ENCODE results near the gene ZNF440.
A peak's percentile ranks its signal among the peaks of the same experiment; 100 is the strongest.
"Not testable (repeated sequence)": the region's sequence is repeated elsewhere in the genome, so short reads cannot be mapped to it uniquely, and the experiment has no call there.

ZNF440 gene

GRCh38 chr19:11828957-11829876, 15.1 kb downstream of the ZNF440 start:
- not testable (repeated sequence) for DNase-seq

- no peak for DNase-seq
Measured at GRCh38 chr19:11832253-11832912, 18.3 kb downstream of the ZNF440 start.

DNA sequence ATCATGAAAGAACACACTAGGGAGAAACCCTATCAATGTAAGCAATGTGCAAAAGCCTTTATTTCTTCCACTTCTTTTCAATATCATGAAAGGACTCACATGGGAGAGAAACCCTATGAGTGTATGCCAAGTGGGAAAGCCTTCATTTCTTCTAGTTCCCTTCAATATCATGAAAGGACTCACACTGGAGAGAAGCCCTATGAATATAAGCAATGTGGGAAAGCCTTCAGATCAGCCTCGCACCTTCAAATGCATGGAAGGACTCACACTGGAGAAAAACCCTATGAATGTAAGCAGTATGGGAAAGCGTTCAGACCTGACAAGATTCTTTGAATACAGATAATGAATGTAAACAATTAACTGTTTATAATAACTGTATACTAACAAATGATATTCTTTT, 19.5 kb downstream of the ZNF440 start:
- DNase-seq, result no peak

DNA sequence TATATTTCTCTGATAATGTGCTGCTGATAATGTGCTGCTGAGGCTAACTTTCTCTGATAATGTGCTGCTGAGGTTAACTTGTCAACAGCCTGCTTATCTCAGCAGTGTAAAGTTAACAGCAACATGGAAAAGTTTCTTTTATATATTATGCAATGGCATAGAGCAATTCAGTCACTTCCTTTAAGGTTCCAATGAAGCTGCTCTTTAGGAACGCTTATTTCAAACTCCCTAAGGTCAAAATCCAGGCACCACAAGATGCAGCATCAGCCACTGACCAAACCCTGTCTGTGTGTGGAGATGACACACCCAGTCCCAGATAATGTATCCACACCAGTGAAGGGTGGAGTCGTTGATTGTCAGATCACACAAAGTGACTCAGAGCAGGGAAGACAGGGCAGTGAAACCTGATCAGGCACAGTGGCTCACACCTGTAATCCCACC, 21.6 kb downstream of the ZNF440 start:
- not testable (repeated sequence) for DNase-seq

GRCh38 chr19:11843722-11844121, 29.6 kb downstream of the ZNF440 start:
- no peak for DNase-seq

- not testable (repeated sequence) for DNase-seq
Measured at GRCh38 chr19:11847615-11848014, 33.5 kb downstream of the ZNF440 start.

- no peak for DNase-seq
Measured at GRCh38 chr19:11848200-11848593, 34.1 kb downstream of the ZNF440 start.

- DNase-seq, result peak; percentile 89
Measured at GRCh38 chr19:11848594-11849469, 34.8 kb downstream of the ZNF440 start, which contains the start of gene ZNF439. ZNF439 (plus strand) TSS chr19:11848726; CDS start chr19:11848868, 142 bp downstream.

DNA sequence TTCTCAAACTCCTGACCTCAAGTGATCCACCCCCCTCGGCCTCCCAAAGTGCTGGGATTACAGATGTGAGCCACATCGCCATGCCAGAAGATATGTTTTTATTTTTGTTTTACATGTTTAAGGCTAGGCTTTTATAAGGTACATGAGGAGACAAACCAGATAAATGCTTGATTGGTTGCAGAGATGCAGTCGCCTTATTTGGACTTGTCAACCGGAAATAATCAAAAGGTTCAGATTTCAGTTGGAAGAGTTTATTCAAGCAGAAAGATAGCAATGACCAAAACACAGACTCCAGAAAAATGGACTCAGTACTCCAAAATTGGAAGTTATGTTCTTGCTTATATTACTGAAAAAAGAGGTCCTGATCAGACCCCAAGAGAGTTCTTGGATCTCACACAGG, 36.2 kb downstream of the ZNF440 start:
- not testable (repeated sequence) for DNase-seq

DNA sequence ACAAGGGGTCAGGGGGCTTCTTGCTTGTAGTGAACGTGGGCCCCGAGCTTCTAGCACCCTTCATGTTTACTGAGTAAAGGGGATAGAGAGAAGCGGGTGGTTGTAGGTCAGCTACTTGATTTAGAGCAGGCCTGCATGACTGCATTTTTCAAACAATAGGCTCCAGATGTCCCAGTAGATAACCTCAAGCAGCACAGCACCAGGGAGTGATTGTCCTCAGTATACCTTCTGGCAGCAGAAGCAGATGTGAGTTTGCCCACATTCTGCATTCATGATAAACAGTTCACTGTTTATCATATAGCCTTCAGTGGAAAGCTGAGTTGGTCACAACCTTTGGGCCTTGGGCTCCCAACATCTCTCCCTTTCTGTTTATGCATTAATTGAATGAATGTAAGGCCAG, 39.3 kb downstream of the ZNF440 start:
- DNase-seq, result no peak

DNA sequence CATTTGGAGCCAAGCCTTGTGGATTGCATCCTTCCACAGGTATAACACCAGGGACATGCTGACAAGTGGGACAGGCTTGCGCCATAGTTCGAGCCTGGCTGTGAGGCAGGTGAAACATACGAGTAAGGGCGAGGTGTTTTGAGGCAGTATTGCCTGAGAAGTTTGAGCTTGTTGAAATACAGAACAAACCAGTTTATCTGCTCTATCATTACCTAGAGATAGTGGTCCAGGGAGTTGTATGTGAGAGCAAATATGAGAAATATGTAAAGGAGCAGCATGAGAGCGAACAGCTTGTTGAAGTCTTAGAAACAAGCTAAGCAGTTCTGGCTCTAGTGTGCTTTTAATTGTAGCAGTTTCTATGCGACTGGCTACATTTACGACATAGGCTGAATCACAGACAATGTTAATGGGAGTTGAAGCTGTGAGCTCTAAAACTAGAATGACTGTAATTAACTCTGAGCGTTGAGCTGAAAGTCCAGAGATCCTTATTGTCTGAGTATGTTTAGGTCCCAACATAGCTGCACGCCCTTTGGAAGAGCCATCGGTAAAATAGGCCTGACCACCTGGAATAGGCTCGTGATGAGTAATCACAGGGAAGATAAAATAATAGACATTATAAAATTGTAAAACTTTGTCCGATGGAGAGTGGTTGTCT, 42.6 kb downstream of the ZNF440 start:
- no peak for DNase-seq

GRCh38 chr19:11860721-11861120, 46.6 kb downstream of the ZNF440 start:
- no peak for DNase-seq

- DNase-seq, result no peak
Measured at GRCh38 chr19:11861301-11861700, 47.2 kb downstream of the ZNF440 start.

- not testable (repeated sequence) for DNase-seq
Measured at GRCh38 chr19:11867766-11868165, 53.7 kb downstream of the ZNF440 start.

GRCh38 chr19:11868188-11868587, 54.1 kb downstream of the ZNF440 start:
- no peak for DNase-seq

DNA sequence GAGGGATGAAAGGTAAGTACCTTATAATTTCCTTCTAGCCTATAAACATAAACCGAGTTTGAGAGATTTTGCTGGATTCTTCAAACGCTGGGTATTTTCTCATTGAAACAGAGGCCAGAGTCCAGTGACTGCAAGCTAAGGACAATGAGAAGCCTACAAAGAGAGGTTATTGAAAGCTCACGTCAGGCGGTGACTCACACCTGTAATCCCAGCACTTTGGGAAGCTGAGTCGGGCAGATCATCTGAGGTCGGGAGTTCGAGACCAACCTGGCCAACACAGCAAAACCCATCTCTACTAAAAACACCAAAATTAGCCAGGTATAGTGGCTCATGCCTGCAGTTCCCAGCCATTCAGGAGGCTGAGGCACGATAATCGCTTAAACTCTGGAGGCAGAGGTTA, 58.6 kb downstream of the ZNF440 start:
- DNase-seq, result no peak

GRCh38 chr19:11873762-11874161, 59.7 kb downstream of the ZNF440 start:
- no peak for DNase-seq

DNA sequence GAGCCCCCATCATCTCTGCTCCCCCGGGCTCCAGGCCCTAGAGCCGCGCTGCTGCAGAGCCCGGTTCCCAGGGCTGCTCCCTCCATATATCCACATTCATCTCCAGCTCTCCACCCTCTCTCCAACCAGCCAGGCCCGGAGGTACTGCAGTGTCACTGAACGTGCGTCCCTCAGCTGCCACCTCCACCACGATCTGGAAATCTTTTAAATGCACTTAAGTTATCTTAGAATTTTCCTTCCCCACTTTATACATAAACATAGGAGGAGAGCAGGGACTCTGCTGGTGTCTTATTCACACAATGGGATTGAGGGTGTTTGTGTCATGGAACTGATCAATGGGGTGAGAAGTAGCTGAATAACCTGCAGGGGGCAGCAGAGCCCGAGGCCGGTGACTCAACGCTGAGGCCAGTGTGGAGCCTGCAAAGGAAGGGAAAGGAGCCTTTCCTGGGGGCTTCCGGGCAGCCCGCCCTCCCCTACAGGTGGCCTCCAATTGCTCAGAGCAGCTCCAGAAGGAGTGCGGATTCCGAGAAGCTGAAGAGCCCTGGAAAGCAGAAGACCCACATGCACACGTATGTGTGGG, 65.7 kb downstream of the ZNF440 start:
- peak; percentile 31 for DNase-seq

- no peak for DNase-seq
Measured at GRCh38 chr19:11880598-11880997, 66.5 kb downstream of the ZNF440 start.

GRCh38 chr19:11881151-11881800, 67.2 kb downstream of the ZNF440 start:
- DNase-seq, result peak; percentile 56

DNA sequence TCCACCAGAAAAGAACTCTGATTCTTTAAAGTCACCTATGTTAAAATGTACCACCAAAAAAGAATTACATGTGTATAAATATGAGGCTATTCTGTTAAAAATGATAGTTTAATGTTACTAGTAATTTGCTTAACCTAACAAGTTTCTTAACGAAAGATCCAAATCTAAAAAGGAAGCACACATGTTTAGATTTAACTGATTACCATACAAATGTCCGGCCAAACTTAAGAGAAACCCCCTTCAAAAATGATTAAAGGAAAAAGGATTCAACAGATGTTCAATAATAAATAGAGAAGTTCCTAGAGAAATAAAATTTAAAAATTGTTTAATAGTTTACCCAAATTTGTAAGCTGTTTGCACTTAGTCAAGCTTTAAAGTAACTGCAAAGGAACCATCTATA, 68.5 kb downstream of the ZNF440 start:
- DNase-seq, result no peak

All from activated CD4-positive, alpha-beta T cell treated with anti-CD3 and anti-CD28 coated beads, Interleukin-2, amount 50 U/mL, for 1 hour (primary cell).